Activated naive CD8-positive, alpha-beta T cell treated with anti-CD3 and anti-CD28 coated beads for 36 hours (primary cell): ENCODE results near the gene NXPH4. TPM values are rescaled to one million over a fixed set of nuclear protein-coding genes. Genes with fewer than 3 reads are reported as not detected.

ENCODE experiments used
- DNase-seq: peaks from one replicate; pipeline ENCODE4 v3.0.0; 2021
- H3K27ac Mint-ChIP-seq: one replicate; pipeline ENCODE4 v1.8.0; 2022; ENCODE audit warnings: mild to moderate bottlenecking, moderate library complexity, mixed read lengths
- H3K27me3 Mint-ChIP-seq: one replicate; pipeline ENCODE4 v1.8.0; 2022; ENCODE audit warnings: mild to moderate bottlenecking, mixed read lengths
- H3K36me3 Mint-ChIP-seq: one replicate; pipeline ENCODE4 v1.8.0; 2021; ENCODE audit warnings: mild to moderate bottlenecking, mixed read lengths
- H3K4me1 Mint-ChIP-seq: one replicate; pipeline ENCODE4 v1.8.0; 2021; ENCODE audit warnings: mixed read lengths
- H3K4me3 Mint-ChIP-seq: one replicate; pipeline ENCODE4 v1.8.0; 2022; ENCODE audit warnings: mild to moderate bottlenecking, moderate library complexity, mixed read lengths
- H3K9me3 Mint-ChIP-seq: one replicate; pipeline ENCODE4 v1.8.0; 2022; ENCODE audit warnings: mixed read lengths
- total RNA-seq, 2 experiments: library from RNA; stranded (reverse); gene quantifications; one replicate each; pipeline ENCODE4 v1.2.3, GENCODE V29; 2021

Gene NXPH4
- total RNA-seq, 2 experiments from 2014 or later, result 0.19 to 0.26 TPM

DNA sequence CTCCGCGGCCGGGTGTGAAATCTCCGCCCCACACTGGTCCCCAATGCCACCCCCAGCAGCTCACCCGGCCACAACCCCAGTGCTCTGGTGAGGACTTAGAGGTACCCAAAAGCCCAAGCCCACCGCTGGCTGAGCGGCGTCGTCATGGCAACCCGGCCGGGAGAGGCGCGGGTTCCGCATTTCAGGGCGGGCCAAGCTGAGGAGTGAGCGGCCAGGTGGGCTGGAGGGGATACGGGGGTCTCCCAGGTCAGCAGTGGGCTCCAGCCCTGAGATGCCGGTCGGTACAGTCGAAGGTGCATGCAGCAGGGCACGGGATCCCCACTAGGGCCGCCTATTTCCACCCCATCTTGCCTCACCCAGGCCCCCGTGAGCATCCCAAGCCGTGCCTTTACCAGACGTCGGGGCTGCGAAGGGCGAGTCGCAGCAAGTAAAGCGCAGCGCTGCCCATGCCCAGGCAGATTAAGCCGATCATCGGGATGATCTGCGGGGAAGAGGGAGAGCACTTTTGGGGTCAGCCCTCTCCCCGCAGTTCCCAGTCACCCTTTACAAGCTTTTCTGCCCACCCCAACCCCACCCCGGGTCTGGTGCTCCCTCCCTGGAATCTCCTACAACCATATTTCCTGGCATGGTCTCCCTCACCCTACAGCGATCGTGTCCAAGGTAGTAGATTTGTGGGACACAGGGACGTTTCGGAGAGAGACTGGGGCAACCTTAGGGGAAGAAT is 19.8 kb downstream of the NXPH4 start:
- peaks cover 67% of the 10 kb centered on the region for H3K4me1 Mint-ChIP-seq
- H3K9me3 Mint-ChIP-seq, result no peaks in the 10 kb centered on the region
- peaks cover 40% of the 10 kb centered on the region for H3K36me3 Mint-ChIP-seq
- H3K4me3 Mint-ChIP-seq, result peak overlapping the region; percentile 15
- H3K27ac Mint-ChIP-seq, result peak overlapping the region; percentile 46
- DNase-seq, result no peak
- peaks cover 49% of the 10 kb centered on the region for H3K27me3 Mint-ChIP-seq

DNA sequence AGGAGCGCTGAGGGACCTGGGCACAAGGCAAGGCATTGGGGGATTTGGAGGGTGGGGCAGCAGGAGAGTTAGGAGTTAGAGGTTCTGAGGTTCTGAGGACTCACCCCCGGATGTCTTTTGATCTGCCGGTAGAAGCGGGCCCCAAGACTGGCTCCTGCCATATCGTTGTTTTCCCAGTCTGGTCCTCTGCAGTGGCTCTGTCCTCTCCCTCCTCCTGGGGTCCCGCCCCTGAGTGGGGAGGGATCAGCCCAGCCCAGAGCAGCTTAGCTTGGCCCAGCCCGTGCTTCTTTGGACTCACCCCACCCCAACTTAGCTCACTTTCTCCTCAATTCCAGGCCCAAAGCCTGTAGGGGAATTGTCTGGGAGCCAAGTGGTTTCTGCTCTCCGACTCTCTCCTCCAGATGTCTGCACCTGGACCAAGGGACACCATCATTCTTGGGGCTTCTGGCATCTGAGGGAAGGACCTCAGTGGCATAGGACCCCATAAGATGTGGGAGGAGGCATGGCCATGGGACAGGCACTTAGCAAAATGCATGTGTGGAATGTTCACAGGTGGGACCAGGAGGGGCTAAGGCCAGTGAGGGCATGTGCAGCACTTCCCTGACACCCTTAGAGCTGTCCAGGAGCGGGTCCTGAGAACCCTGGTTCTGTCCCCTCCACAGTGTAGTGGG is 20.5 kb downstream of the NXPH4 start:
- Mint-ChIP-seq H3K4me3 (no peak overlapping the region), H3K36me3 (peaks cover 33% of the 10 kb centered on the region), H3K27ac (no peak overlapping the region), H3K27me3 (peaks cover 56% of the 10 kb centered on the region), H3K9me3 (no peaks in the 10 kb centered on the region), H3K4me1 (peaks cover 67% of the 10 kb centered on the region)
- no peak for DNase-seq

DNA sequence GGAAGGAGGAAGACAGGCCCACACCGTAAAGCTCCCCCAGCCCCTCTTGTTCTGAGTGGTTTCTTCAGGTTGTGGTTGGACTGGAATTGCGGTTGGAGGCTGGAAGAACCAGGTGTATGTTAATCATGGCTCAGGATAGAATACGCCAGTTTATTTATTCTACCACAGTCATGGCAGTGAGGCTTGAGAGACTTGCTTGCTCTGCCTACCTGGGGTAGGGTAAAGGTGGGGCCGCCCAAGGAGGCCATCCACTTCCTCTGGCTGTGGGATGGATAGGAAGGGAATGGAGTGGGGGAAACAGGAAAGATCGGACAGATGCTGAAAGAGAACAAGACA is 21.0 kb downstream of the NXPH4 start:
- peaks cover 61% of the 10 kb centered on the region for H3K27me3 Mint-ChIP-seq

DNA sequence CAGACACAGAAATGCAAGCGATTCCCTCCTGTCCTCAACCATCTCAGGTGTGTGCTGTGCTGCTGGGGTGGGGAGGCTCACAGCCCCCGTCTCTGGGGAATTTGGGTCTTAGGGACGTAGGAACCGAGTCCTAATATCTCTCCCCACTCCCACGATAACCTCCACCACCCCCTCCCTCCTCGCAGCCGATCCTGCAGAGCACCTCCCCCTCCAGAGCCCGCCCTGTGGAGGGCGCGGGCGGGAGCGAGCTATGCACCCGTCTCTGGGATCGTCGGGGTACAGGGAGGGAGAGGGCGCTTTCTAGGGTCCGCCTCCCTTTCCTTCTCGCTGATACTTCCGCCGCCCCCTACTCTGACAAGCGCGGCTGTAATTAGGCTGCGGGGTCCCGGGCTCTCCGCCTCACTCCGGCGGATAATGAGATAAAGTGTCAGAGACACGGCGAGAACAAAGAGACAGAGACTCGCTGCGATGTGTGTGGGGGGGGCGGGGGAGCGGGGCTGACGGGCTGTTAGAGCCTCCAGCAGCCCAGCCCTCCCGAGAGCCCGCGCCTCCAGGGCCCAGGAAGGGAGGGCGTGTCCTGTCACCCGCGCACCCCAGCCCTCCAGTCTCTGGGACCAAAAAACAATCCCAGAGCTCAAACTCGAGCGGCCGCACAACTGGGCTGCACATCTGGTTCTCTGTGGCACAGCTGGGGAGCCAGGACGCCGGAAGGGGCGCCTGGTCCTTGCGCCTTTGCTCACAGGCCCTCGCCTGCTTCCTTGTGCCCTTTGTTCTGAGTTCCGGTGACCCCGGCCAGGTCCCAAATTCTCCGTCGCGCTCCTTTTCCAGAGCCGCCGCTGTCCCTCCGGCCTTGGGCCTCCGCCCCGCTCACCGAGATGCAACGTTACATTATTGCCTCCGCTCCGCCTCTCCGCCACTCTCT is 21.6 kb downstream of the NXPH4 start:
- peak overlapping the region; percentile 91 for H3K4me3 Mint-ChIP-seq
- H3K27me3 Mint-ChIP-seq, result peaks cover 66% of the 10 kb centered on the region
- DNase-seq, result no peak
- H3K36me3 Mint-ChIP-seq, result peaks cover 23% of the 10 kb centered on the region
- H3K27ac Mint-ChIP-seq, result no peak overlapping the region
- H3K4me1 Mint-ChIP-seq, result peaks cover 67% of the 10 kb centered on the region
- H3K9me3 Mint-ChIP-seq, result no peaks in the 10 kb centered on the region

More for the DNA sequence above, 21.0 kb downstream of the NXPH4 start:
- Mint-ChIP-seq H3K9me3 (no peaks in the 10 kb centered on the region), H3K27ac (no peak overlapping the region), H3K4me1 (peaks cover 67% of the 10 kb centered on the region), H3K36me3 (peaks cover 29% of the 10 kb centered on the region), H3K4me3 (peak overlapping the region; percentile 58)
- DNase-seq, result no peak

DNA sequence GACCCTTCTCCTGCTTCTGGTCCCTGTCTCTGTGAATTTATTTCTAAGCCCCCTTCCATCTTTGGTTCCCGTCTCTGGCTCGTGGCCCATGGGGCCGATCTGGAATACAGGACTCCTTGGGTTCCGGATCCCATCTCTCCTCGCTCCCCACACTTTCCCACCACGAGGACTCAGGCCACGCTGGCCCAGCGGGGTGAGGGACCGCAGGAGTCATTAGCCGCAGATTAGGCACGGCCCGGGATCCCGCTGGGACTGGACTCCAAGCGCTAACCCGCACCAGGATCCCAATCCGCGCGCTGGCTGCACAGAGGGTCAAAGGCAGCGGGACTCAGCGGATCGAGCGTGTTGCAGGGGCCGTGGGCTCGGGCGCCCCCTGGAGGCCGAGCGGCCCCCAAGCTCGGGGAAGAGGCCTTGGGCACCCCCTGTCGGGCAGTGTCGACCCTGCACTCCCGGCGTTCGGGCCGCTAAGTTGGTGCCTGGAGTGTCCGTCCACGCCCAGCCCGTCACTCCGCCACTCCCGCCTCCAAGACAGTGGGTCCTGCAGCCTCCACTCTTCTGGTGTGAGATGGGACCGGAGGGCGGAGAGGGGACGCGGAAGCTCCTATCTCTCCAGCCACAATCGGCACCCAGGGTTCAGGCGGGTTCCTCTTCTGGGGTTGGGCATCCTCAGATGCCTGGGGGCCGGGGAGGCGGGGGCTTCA is 22.4 kb downstream of the NXPH4 start:
- H3K36me3 Mint-ChIP-seq, result peaks cover 16% of the 10 kb centered on the region
- H3K27me3 Mint-ChIP-seq, result peaks cover 72% of the 10 kb centered on the region
- peak; percentile 89 for DNase-seq
- H3K4me3 Mint-ChIP-seq, result peak overlapping the region; percentile 91
- H3K4me1 Mint-ChIP-seq, result peaks cover 68% of the 10 kb centered on the region
- peak overlapping the region; percentile 81 for H3K27ac Mint-ChIP-seq
- no peaks in the 10 kb centered on the region for H3K9me3 Mint-ChIP-seq

DNA sequence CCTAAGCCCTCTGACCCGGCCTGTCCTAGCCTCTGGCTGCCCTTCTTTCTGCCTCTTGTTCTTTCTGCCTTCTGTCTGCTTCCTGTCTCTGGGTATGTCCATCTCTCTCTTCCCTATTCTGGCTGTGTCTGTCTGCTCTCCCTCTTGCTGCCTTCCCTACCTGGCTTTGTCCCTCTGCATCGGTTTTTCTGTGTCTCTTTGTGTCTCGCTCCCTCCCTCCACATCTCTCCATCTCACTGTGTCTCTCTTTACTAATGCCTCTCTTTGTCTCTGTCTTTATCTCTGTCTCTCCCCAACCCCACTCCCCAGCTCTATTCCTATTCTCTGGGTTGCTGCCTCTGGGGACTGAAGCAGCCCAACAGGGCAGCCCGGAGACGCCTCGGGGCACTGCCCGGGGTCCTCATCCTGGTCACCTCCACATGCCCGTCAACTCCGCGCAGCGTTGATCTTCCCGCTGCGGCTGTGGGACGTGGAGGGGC is 23.0 kb downstream of the NXPH4 start:
- H3K27me3 Mint-ChIP-seq, result peaks cover 78% of the 10 kb centered on the region
- H3K36me3 Mint-ChIP-seq, result peaks cover 9% of the 10 kb centered on the region
- peak overlapping the region; percentile 81 for H3K27ac Mint-ChIP-seq
- no peaks in the 10 kb centered on the region for H3K9me3 Mint-ChIP-seq
- no peak for DNase-seq
- H3K4me3 Mint-ChIP-seq, result peak overlapping the region; percentile 91
- peaks cover 64% of the 10 kb centered on the region for H3K4me1 Mint-ChIP-seq

DNA sequence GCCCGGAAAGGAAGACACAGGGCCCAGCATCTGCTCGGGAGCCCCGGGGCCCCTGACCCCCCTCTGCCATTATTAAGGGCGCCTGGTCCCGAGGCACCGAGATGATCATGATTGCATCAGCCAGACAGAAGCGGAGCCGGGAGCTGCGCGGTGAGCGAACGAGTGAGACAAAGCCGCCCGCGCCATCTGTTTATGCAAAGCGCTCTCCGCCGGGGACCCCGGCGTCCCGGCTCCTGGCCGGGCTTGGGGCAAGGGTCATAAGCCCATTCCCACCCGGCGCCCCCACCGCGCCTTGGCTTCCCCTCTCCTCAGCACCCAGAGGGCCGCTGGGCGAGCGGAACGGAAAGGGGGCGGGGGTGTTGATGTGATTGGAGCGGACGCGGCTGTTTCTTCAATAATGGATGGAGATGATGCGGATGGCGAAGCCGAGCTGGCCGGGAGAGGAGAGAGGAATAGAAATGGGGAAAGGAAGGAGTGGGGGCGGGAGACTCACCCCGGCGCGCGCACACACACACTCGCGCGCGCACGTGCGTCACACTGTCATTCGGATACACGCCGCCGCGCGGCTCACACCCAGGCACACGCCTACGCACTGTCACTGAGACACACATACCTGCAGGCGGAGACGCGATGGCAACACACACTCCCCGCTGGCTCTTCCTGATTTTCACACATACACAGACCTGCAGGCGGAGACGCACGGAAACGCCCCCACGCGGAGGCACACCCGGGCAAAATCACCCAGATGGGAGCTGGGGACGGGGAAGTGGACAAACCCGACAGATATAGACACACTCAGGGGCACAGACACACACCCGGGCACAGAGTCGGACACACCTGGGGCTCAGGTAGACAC is 23.7 kb downstream of the NXPH4 start:
- Mint-ChIP-seq H3K36me3 (peaks cover 6% of the 10 kb centered on the region), H3K27me3 (peaks cover 83% of the 10 kb centered on the region), H3K9me3 (no peaks in the 10 kb centered on the region), H3K27ac (peak overlapping the region; percentile 81), H3K4me3 (peak overlapping the region; percentile 91), H3K4me1 (peaks cover 63% of the 10 kb centered on the region)
- DNase-seq, result peak; percentile 79

DNA sequence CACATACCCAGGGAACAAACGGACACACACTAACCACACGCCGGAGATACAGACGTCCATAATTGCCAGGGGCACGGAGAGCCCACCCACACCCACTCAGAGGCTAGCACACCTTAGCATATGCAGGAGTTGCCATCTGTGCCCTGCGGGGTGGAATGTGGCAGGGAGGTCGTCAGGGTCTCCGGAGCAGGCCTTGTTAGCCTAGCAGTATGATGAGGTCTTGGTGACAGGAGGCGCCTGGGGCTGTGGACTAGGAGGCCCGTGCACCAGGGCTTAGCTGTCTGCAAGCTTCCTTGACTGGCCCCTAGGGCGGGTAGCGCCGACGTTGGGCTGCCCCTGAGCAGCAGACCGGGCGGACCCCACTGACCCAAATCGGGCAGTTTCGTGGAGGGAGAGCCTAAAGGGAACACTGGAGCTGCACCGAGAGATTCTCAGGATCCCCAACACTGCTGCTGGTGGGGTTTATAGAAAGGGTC is 24.4 kb downstream of the NXPH4 start:
- H3K27ac Mint-ChIP-seq, result no peak overlapping the region
- H3K4me1 Mint-ChIP-seq, result peaks cover 58% of the 10 kb centered on the region
- H3K9me3 Mint-ChIP-seq, result no peaks in the 10 kb centered on the region
- peaks cover 80% of the 10 kb centered on the region for H3K27me3 Mint-ChIP-seq
- peak overlapping the region; percentile 91 for H3K4me3 Mint-ChIP-seq
- DNase-seq, result no peak
- H3K36me3 Mint-ChIP-seq, result peaks cover 3% of the 10 kb centered on the region

DNA sequence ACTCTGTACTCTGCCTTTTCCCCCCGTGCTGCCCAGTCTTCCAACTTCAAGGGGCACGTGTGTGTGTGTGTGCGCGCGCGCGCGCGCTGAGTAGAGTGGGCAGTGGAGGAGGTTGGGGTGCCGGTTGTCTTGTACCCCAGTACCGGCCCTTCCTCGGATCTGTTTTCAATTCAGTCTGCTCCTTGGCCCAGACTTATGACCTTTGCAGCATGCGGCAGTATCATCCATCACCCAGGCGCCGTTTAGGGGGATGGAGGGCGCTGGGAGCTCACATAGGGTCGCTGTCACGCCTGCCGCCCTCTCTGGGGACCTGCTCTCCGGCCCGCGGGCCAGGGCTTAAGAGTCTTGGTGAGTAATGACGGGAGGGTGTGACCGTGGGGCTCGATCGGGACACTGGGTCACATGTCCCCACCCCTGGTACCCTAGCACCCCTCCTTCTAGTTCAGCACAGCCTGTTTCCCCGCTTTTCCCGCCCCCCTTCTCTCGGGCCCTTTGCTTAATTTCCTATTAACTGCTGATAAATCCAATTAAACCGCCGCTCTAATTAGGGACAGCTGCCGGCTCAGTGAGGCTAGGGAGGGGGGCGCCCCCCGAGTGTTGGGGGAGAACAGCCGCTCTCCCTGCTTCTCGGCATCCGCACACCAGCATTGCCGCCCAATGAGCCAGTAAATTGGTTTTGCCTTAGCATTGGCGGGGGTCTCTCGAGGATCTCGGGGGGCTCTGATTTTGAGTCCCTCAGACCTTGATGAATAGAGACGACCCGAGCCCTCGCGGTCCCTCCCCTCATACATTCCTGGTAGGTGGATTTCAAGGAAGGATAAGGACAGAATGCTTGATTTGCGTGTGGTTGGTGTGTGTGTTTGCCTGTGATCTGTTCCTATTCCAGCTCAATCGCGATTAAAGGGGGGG is 25.1 kb downstream of the NXPH4 start:
- Mint-ChIP-seq H3K4me3 (peak overlapping the region; percentile 48), H3K36me3 (peaks cover 2% of the 10 kb centered on the region), H3K27ac (no peak overlapping the region), H3K9me3 (no peaks in the 10 kb centered on the region), H3K4me1 (peaks cover 54% of the 10 kb centered on the region), H3K27me3 (peaks cover 73% of the 10 kb centered on the region)
- DNase-seq, result no peak

DNA sequence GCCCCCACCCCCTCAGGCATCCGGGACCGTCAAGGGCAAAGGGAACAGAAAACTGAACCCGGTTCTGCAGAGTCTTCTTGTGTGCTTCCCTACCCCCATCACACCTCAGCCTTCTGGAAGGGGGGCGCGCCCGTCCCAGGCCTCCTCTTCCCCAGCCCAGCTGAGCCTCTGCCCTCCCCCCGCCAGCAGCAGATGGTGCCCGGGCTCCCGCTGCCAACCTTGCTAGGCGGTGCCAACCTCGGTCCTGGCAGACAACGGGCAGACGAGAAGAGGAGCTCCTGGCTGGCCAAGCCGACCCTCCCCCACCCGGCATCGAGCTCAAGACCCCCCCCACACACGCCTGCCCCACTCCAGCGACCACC is 25.7 kb downstream of the NXPH4 start:
- DNase-seq, result no peak
- Mint-ChIP-seq H3K27ac (no peak overlapping the region), H3K36me3 (peaks cover 4% of the 10 kb centered on the region), H3K4me1 (peaks cover 47% of the 10 kb centered on the region), H3K9me3 (no peaks in the 10 kb centered on the region), H3K27me3 (peaks cover 67% of the 10 kb centered on the region), H3K4me3 (no peak overlapping the region)

DNA sequence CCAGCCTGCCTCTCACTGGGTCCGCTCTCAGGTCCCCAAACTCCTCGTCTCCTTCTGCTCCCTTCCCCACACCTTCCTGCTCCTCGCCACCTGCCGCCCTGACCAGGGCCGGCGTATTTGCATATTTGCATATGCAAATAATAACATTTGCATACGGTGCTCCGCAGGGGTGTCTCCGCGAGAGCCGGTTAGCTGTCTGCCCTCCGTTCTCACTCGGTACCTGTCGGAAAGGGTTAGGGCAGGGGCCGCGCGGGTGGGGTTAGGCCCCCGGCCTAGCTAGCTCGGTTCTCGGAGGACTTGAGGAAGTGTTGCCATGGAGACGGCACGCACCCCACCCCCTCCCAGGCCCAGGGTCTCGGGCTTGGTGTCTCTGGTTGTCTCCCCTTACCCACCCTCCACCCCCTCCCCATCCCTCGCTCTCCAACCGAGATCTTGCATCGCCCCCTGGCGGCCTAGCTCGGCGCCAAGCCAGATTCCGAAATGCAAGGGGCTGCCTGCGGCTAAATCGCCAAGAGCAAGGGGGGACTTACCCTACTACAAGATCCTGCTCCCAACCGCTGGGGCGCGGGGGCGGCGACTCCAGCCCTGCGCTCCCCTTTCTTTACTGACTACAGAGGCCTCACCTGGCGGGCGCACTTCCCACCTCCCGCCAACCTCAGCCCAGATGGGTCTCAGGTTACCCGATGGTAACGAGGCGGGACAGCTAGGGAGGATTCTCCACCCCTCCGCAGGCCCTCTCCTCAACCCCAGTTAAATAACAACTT is 26.3 kb downstream of the NXPH4 start:
- Mint-ChIP-seq H3K4me1 (peaks cover 43% of the 10 kb centered on the region), H3K36me3 (peaks cover 3% of the 10 kb centered on the region), H3K9me3 (no peaks in the 10 kb centered on the region), H3K27me3 (peaks cover 61% of the 10 kb centered on the region), H3K27ac (no peak overlapping the region), H3K4me3 (peak overlapping the region; percentile 63)
- peak; percentile 77 for DNase-seq

DNA sequence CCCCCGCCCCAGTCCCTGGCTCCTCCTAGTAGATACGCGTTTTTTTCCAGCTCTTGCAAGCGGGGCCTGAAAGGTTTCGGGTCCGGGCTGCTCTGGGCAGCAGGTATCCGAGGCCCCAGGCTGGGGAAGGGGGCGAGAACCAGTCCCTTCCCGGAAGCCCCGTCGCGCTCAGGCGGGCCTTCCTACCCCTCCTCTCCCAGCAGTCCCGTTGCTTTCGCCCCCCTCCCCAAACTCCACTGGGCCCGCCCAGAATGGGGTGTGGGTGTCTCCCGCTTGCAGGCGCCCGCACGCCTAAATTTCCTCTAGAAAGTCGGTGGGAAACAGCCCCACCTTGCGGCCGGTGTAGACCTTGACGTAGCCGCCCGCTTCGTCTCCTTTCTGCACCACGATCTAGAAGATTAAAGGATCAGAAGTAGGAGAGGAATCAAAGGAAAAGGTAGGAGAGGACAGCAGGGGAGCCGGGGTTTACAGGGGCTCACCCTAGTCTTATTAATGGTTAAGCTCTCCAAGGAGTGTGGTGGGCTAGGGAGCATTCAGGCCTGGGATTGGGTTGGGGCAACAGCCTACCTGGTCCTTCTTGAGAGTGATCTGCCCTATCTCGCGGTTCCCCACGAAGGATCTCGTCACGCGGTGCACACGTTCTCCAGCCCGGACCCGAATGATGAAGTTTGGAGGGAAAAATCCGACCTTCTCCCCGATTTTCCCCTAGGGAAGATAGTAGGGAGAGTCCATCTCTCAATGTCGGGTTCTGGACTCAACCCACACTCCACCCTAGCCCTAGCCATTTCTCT is 27.1 kb downstream of the NXPH4 start:
- peaks cover 38% of the 10 kb centered on the region for H3K4me1 Mint-ChIP-seq
- no peak overlapping the region for H3K27ac Mint-ChIP-seq
- H3K4me3 Mint-ChIP-seq, result peak overlapping the region; percentile 63
- peak; percentile 82 for DNase-seq
- H3K9me3 Mint-ChIP-seq, result no peaks in the 10 kb centered on the region
- H3K27me3 Mint-ChIP-seq, result peaks cover 54% of the 10 kb centered on the region
- H3K36me3 Mint-ChIP-seq, result peaks cover 3% of the 10 kb centered on the region
